PC-3 (cell line): Measurements from ENCODE around the gene STRN4.

ENCODE experiments used
- EZH2 ChIP-seq: fragments of 300-600 bp; sonication (generic); IDR thresholded peaks from one replicate; pipeline ENCODE4 v1.6.1; 2017; ENCODE audit warnings: antibody characterized with exemption, mild to moderate bottlenecking, low read length; ENCODE audit not compliant: unreplicated experiment
- EZH2phosphoT487 ChIP-seq: fragments of 300-600 bp; sonication (generic); IDR thresholded peaks from 2 replicates; pipeline ENCODE4 v1.6.1; 2018; ENCODE audit warnings: mild to moderate bottlenecking, antibody characterized with exemption, low read length, borderline replicate concordance
- TF ChIP-seq, protein P1 (sequence below): fragments of 300-600 bp; sonication (generic); conservative IDR thresholded peaks from 2 replicates; pipeline ENCODE4 v1.5.1; 2017; ENCODE audit warnings: antibody characterized with exemption, low read depth, mild to moderate bottlenecking, low read length

DNA sequence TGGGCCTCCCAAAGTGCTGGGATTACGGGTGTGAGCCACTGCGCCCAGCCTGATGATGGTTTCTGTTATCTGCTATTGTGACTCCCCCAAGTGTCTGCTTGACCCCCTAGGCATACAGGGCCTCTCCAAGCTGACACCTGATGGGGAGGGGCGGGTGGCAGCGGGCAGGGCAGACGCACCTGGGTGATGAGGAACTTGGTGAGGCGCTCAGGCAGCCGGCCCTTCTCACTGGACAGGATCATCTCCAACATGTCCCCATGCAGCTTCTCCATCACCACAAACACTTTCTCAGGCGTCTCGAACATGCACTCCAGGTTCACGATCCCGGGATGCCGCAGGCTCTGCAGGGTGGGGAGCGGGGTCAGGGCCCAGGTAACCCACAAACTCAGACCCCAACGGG is 56.9 kb downstream of the STRN4 start:
- TF ChIP-seq, protein P1, sequence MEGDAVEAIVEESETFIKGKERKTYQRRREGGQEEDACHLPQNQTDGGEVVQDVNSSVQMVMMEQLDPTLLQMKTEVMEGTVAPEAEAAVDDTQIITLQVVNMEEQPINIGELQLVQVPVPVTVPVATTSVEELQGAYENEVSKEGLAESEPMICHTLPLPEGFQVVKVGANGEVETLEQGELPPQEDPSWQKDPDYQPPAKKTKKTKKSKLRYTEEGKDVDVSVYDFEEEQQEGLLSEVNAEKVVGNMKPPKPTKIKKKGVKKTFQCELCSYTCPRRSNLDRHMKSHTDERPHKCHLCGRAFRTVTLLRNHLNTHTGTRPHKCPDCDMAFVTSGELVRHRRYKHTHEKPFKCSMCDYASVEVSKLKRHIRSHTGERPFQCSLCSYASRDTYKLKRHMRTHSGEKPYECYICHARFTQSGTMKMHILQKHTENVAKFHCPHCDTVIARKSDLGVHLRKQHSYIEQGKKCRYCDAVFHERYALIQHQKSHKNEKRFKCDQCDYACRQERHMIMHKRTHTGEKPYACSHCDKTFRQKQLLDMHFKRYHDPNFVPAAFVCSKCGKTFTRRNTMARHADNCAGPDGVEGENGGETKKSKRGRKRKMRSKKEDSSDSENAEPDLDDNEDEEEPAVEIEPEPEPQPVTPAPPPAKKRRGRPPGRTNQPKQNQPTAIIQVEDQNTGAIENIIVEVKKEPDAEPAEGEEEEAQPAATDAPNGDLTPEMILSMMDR = no peak
- TF ChIP-seq EZH2 (no peak), EZH2phosphoT487 (no peak)
